GM19324 (cell line): ENCODE results near the gene PTEN.

Source experiments
- ATAC-seq: cut with Tn5 transposase; IDR thresholded peaks from one replicate; pipeline ENCODE4 v1.9.1; 2021; ENCODE audit warnings: mild to moderate bottlenecking, moderate library complexity; ENCODE audit not compliant: unreplicated experiment, low FRiP score

PTEN gene

DNA sequence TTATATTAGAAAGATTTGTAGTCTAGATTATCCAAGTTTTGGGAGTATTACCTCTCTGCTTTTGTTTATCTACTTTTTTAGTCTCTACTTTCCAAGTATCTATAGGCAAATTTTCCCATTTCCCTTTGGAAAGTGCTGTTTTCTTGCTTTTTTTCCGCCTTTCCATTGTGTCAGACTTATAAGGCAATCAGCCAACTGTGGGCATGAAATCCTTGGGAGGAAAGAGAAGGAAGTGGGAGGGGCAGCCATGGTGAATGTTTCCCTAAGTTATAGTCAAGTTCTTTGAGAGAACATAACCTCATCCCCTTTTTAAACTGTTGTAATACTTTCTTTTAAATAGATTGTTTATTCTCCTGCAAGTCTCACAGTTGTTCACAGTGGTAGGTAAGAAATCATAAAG, 52.6 kb downstream of the PTEN start:
- ATAC-seq = no peak

- ATAC-seq = no peak
These were observed 53.1 kb downstream of the PTEN start for GRCh38 chr10:87916515-87916914.

- ATAC-seq = no peak
These were observed 54.9 kb downstream of the PTEN start for GRCh38 chr10:87918254-87918859.

DNA sequence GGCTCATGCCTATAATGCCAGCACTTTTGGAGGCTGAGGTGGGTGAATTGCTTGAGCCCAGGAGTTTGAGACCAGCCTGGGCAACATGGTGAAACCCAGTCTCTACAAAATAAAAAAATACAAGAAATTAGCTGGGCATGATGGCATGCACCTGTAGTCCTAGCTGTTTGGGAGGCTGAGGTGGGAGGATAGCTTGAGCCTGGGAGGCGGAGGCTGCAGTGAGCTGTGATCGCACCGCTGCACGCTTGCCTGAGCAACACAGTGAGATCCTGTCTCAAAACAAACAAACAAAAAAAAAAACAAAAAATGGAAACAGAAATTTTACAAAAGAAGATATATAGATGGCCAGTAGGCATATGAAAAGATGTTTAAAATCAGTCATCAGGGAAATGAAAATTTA, 57.1 kb downstream of the PTEN start:
- no peak for ATAC-seq

- ATAC-seq = no peak
These were observed 58.7 kb downstream of the PTEN start for GRCh38 chr10:87921931-87922688.

DNA sequence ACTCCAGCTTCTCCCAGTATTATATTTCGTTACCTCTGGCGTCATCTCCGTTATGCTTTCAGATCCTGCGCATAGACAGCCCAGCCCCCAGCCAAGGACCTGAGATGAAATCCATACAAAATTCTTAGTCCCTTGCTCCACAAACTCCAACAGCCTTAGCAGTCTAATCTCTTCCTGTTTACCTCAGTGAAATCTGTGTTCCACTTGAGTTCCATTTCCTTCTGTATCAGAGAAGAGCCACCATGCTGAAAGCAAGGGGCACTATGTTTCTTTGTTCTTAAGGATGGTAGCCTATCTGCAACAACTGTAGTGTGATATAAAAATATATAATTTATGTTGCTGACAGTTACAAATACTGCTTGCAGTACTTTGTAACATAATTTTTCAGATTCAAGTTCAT, 59.8 kb downstream of the PTEN start:
- ATAC-seq = no peak

GRCh38 chr10:87925570-87925969, 62.1 kb downstream of the PTEN start:
- ATAC-seq = no peak

DNA sequence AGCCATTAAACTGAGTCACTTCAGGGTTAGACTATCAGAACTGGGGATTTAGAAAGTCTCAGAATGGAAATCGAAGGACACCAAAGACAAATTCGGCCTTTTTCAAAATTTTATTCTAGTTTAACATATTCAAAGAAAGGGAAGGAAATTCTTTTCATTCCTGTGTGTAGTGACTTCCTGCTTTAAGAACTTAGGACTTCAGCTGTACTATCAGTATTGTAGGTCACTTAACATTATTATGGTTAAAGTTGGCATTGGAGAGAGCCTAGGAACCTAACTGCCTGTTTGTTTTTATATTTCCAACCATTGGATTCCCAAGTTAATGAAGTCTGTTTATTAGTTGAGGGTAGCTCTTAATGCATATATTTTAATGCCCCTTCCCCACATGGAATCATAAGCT, 63.7 kb downstream of the PTEN start:
- ATAC-seq = no peak

DNA sequence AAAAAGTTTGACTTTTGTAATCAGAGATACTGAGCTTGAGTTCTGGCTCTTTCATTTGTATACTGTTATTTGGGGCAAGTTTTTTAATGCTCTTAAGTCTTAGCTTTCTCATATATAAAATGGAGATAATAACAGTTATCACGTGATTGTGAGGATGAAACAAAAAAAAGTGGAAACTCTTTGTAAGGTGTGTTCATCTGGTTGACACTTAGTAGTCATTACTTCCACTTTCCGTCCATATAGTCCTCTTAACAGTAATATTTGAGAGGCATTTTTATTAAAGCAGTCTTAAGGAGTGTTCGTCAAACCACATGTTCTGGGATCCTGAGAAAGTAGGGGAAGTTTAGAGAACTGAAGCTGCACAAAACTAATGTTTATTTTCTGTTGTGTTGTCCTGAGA, 65.6 kb downstream of the PTEN start:
- ATAC-seq = no peak

DNA sequence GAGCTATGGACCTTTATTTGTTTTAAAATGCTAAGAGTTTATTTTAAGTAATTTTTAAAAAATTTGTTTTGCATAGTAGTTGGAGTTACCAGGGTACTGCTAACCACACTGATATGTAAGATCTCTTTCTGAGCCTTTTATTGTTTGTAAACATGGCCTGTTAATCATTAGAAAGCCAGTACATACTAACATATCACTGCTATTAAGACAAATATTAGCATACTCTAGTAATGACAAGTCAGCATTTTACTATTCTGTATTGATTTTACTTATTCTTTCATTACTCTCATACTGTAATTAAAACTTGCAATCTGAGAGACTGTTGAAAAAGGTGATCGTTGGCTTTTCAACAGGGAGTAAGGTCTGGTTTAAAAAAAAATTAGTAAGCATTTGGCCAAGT, 66.7 kb downstream of the PTEN start:
- ATAC-seq = no peak

GRCh38 chr10:87930934-87931835, 67.8 kb downstream of the PTEN start:
- no peak for ATAC-seq

DNA sequence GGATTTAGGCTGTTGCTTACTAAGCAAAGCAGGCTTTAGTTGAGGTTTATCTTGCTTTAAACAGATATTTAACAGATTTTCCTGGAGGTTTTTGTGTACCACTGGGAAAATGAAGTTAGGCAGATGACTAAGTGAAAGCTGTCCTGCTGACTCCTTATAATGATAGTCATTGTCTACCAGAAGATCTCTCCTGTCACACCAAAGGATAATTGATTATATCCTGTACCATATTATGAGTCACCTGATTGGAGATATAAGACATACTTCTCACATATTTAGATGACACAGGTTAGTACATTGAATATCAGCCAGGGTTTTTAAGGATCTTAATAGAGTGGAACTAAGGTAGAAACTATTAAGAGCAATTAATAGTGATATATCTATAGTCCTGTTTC, 68.4 kb downstream of the PTEN start:
- no peak for ATAC-seq

DNA sequence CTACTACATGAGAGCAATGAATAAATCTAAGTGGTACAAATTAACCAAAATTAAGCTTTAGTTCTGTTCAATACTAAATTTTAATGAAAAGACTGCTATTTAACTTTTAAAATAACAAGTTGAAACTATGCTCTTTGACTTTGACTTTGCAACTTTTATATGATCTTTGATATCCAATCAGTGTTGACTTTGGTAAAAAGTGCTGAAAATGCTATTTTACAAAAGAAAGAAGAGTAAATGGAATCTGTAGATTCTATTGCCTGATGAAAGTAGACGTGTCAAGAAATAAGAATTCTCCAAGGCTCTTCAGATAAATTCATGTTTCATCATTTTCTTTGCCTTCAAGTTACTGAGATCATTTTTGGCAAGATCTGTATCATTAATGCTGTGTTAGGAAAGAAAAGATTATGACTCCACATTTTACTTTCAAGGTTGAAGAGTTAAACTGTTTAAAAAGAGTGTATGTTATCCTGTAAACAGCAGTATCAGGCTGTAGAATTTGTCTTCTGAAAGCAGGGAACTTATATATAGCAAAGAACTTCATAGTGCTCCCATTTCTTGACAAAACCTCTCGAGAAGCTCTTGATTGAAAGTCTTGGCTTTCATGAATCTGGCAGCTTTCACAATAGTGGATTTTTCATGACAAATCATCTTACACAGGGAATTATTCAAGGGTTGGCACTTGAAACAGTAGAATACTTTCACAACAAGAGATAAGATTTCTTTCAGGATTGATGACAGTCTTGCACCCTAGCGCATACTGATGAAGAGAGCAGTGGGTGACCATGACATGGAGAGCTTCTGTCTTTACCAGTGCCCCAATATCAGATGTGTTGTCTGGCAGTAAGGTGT, 72.1 kb downstream of the PTEN start:
- ATAC-seq = no peak

DNA sequence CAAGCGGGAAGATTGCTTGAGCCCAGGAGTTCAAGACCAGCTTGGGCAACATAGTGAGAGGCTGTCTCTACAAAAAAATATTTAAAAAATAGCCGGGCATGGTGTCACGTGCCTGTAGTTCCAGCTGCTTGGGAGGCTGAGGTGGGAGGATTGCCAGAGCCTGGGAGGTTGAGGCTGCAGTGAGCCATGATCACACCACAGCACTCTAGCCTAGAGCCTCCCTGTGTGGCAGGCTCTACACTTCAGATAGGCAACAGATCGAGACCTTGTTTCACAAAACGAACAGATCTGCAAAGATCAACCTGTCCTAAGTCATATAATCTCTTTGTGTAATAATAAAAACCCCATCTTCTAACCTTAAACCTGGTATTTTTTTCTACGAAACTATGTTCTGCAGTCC, 76.8 kb downstream of the PTEN start:
- ATAC-seq = no peak

GRCh38 chr10:87942884-87943527, 79.6 kb downstream of the PTEN start:
- ATAC-seq = no peak

- ATAC-seq = no peak
These were observed 82.6 kb downstream of the PTEN start for GRCh38 chr10:87945984-87946383.

DNA sequence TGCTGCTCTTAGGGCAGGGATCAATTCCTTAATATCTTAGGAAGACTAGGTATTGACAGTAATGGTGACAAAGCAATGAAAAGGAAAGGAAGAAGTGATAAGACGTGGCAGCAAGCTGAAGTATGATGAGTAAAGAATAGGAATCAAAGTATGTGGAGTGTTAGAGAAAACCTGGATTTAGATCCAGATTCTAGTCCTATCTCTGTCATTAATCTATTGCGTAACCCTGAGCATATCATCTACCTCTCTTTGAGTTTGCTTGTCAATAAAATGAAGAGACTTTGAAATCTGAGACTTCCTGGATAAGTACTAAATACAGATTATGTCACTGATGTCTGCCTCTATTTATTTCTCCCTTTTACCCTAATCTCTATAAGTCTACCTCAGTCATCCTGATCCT, 89.2 kb downstream of the PTEN start:
- ATAC-seq = no peak

- no peak for ATAC-seq
These were observed 92.6 kb downstream of the PTEN start for GRCh38 chr10:87956055-87956454.

DNA sequence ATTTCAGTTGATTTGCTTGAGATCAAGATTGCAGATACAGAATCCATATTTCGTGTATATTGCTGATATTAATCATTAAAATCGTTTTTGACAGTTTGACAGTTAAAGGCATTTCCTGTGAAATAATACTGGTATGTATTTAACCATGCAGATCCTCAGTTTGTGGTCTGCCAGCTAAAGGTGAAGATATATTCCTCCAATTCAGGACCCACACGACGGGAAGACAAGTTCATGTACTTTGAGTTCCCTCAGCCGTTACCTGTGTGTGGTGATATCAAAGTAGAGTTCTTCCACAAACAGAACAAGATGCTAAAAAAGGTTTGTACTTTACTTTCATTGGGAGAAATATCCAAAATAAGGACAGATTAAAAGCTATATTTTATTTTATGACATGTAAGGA, 94.3 kb downstream of the PTEN start:
- no peak for ATAC-seq

DNA sequence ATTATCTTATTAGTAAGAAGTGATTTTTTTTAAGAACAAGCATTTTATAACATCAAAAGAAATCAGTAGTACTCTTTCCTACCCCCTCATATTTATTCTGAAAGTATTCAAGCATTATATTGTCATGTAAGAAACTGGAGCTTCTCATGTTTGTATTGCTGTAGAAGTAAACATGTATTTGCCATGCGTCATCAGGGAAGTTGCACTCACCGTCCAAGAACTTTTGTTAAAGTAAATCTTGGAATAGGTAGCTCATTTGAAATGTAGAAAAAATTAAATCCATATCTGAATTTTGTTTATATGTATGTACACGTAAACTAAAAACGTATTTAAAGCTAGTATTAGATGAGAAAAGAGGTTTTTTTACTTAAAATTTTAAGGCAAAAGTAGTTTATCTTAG, 96.8 kb downstream of the PTEN start:
- no peak for ATAC-seq
